Upper lobe of left lung (tissue), 4 donors: ENCODE measurements around the gene SLC45A3.

ENCODE experiments used
- POLR2A ChIP-seq, 4 donors: fragments of 450-650 bp; IDR thresholded peaks; one replicate each; pipeline ENCODE4 v1.5.1; 2016 to 2017; ENCODE audit warnings: antibody characterized with exemption in 4 of 4, mild to moderate bottlenecking in 2 of 4
- POLR2AphosphoS5 ChIP-seq, 2 donors: sonication (generic); formaldehyde crosslinking; IDR thresholded peaks; one replicate each; pipeline ENCODE4 v1.5.1; 2017; ENCODE audit warnings: antibody characterized with exemption in 2 of 2
- TF ChIP-seq, protein P1 (sequence below), 6 experiments: fragments of 450-650 bp in 4 of 6; fragments of 200-600 bp in 2 of 6; sonication (generic) in 2 of 6; IDR thresholded peaks; one replicate each; pipeline ENCODE4 v1.5.1; 2016 to 2019; ENCODE audit warnings: antibody characterized with exemption in 6 of 6

DNA sequence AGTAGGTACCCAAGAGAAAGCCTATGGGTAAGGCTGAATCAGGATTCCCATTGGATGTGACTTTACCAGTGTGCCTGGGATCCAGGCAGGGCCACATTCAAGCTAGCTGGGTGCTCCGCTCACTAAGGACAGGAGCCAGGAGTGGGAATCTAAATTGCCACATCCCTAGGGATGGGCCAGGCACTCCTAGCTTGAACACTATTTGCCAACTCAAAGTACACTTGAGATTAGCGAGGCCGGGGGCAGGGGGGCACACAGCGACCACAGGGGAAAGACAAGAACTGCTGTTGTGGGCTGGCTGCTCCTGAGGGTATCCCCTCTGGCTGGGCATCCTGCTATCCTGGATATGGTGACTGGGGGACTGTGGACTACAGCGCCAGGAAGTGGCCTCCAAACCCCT is 4.3 kb downstream of the SLC45A3 start:
- TF ChIP-seq, protein P1, sequence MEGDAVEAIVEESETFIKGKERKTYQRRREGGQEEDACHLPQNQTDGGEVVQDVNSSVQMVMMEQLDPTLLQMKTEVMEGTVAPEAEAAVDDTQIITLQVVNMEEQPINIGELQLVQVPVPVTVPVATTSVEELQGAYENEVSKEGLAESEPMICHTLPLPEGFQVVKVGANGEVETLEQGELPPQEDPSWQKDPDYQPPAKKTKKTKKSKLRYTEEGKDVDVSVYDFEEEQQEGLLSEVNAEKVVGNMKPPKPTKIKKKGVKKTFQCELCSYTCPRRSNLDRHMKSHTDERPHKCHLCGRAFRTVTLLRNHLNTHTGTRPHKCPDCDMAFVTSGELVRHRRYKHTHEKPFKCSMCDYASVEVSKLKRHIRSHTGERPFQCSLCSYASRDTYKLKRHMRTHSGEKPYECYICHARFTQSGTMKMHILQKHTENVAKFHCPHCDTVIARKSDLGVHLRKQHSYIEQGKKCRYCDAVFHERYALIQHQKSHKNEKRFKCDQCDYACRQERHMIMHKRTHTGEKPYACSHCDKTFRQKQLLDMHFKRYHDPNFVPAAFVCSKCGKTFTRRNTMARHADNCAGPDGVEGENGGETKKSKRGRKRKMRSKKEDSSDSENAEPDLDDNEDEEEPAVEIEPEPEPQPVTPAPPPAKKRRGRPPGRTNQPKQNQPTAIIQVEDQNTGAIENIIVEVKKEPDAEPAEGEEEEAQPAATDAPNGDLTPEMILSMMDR (IDR thresholded peaks at IDR 0.05) = no peak
- no peak for TF ChIP-seq POLR2A (IDR thresholded peaks at IDR 0.05)
- TF ChIP-seq POLR2AphosphoS5 (IDR thresholded peaks at IDR 0.05) = no peak
